HG03469 (cell line): ENCODE data around the gene IL1RAPL2.

ENCODE experiments used
- ATAC-seq: cut with Tn5 transposase; IDR thresholded peaks from one replicate; pipeline ENCODE4 v1.9.1; 2021; ENCODE audit warnings: mild to moderate bottlenecking, moderate library complexity, moderate number of reproducible peaks; ENCODE audit not compliant: unreplicated experiment

The IL1RAPL2 gene

GRCh38 chrX:105260291-105261043 is 694.5 kb downstream of the IL1RAPL2 start:
- no peak for ATAC-seq

- ATAC-seq = no peak
Measured at GRCh38 chrX:105263171-105263570, 697.2 kb downstream of the IL1RAPL2 start.

GRCh38 chrX:105263801-105264200 is 697.8 kb downstream of the IL1RAPL2 start:
- no peak for ATAC-seq

GRCh38 chrX:105265093-105265492 is 699.1 kb downstream of the IL1RAPL2 start:
- no peak for ATAC-seq

GRCh38 chrX:105266456-105266855 is 700.5 kb downstream of the IL1RAPL2 start:
- no peak for ATAC-seq

- ATAC-seq = no peak
Measured at GRCh38 chrX:105267167-105267566, 701.2 kb downstream of the IL1RAPL2 start.

- no peak for ATAC-seq
Measured at GRCh38 chrX:105269386-105269785, 703.4 kb downstream of the IL1RAPL2 start.

GRCh38 chrX:105273326-105273725 is 707.3 kb downstream of the IL1RAPL2 start:
- no peak for ATAC-seq

GRCh38 chrX:105274091-105274490 is 708.1 kb downstream of the IL1RAPL2 start:
- no peak for ATAC-seq

GRCh38 chrX:105277132-105277531 is 711.1 kb downstream of the IL1RAPL2 start:
- ATAC-seq = no peak

GRCh38 chrX:105282077-105282476 is 716.1 kb downstream of the IL1RAPL2 start:
- no peak for ATAC-seq

GRCh38 chrX:105297041-105297440 is 731.0 kb downstream of the IL1RAPL2 start:
- ATAC-seq = no peak

GRCh38 chrX:105299286-105299685 is 733.3 kb downstream of the IL1RAPL2 start:
- ATAC-seq = no peak

GRCh38 chrX:105302246-105302645 is 736.2 kb downstream of the IL1RAPL2 start:
- no peak for ATAC-seq

- no peak for ATAC-seq
Measured at GRCh38 chrX:105307762-105308161, 741.8 kb downstream of the IL1RAPL2 start.

GRCh38 chrX:105313596-105313995 is 747.6 kb downstream of the IL1RAPL2 start:
- no peak for ATAC-seq

- ATAC-seq = no peak
Measured at GRCh38 chrX:105314458-105314857, 748.5 kb downstream of the IL1RAPL2 start.

- ATAC-seq = no peak
Measured at GRCh38 chrX:105315248-105315647, 749.2 kb downstream of the IL1RAPL2 start.

- no peak for ATAC-seq
Measured at GRCh38 chrX:105317117-105317516, 751.1 kb downstream of the IL1RAPL2 start.

GRCh38 chrX:105323928-105324327 is 757.9 kb downstream of the IL1RAPL2 start:
- no peak for ATAC-seq

GRCh38 chrX:105328773-105329172 is 762.8 kb downstream of the IL1RAPL2 start:
- ATAC-seq = no peak

GRCh38 chrX:105331244-105331643 is 765.2 kb downstream of the IL1RAPL2 start:
- no peak for ATAC-seq

GRCh38 chrX:105347373-105347772 is 781.4 kb downstream of the IL1RAPL2 start:
- ATAC-seq = no peak
